IMR-90 (cell line): ENCODE results near the gene DENND6B. TPM values are rescaled to one million over a fixed set of nuclear protein-coding genes. Genes with fewer than 3 reads are reported as not detected.

ENCODE experiments used
- ATAC-seq: fragments of 200-7000 bp; cut with Tn5 transposase; 2 replicates; pipeline ENCODE4 v1.9.1; 2020; ENCODE audit warnings: low read depth, mild to moderate bottlenecking, moderate library complexity
- BruUV-seq: library from RNA; stranded (reverse); fragments of 400-500 nt; replicated peaks from 2 replicates; lab custom pipeline; 2021; lab: Mats Ljungman, UMichigan
- CTCF ChIA-PET: fragments of 300-600 bp; formaldehyde crosslinking; extraction: SDS; loops from one replicate; lab custom pipeline; 2021; ENCODE audit warnings: antibody characterized with exemption; lab: Yijun Ruan, JAX
- POLR2A ChIA-PET: fragments of 300-600 bp; sonication (Branson Sonifier 250); formaldehyde crosslinking; loops from one replicate; lab custom pipeline; 2022; ENCODE audit warnings: antibody characterized with exemption; ENCODE audit not compliant: unreplicated experiment; lab: Charles Lee
- DNase-seq: peaks from one replicate; pipeline ENCODE4 v3.0.0; 2013
- H2AFZ ChIP-seq: replicated peaks from 2 replicates; pipeline ENCODE3; 2013; ENCODE audit warnings: low read length, mild to moderate bottlenecking; ENCODE audit not compliant: poor library complexity
- H2AK5ac ChIP-seq: 2 replicates; pipeline ENCODE4 v1.6.1; 2013; ENCODE audit warnings: low read depth, low read length, inconsistent platforms
- H2AK9ac ChIP-seq: replicated peaks from 2 replicates; pipeline ENCODE3; 2013; ENCODE audit warnings: mild to moderate bottlenecking, low read depth, low read length, moderate library complexity; ENCODE audit not compliant: poor library complexity
- H2BK120ac ChIP-seq: 2 replicates; pipeline ENCODE4 v1.6.1; 2013; ENCODE audit warnings: low read depth, low read length, inconsistent platforms
- H2BK15ac ChIP-seq: 3 replicates; pipeline ENCODE4 v1.6.1; 2013; ENCODE audit warnings: low read depth, low read length, inconsistent platforms
- H2BK20ac ChIP-seq: 2 replicates; pipeline ENCODE4 v1.6.1; 2013; ENCODE audit warnings: low read depth, mild to moderate bottlenecking, inconsistent platforms, low read length, moderate library complexity
- H2BK5ac ChIP-seq: 2 replicates; pipeline ENCODE4 v1.6.1; 2013; ENCODE audit warnings: mild to moderate bottlenecking, low read depth, low read length, inconsistent platforms; ENCODE audit not compliant: poor library complexity, severe bottlenecking
- H3K14ac ChIP-seq: replicated peaks from 2 replicates; pipeline ENCODE4 v1.6.1; 2013; ENCODE audit warnings: low read depth, low read length, inconsistent platforms
- H3K18ac ChIP-seq: 2 replicates; pipeline ENCODE4 v1.6.1; 2013; ENCODE audit warnings: low read depth, low read length, control low read depth
- H3K23ac ChIP-seq: 2 replicates; pipeline ENCODE4 v1.6.1; 2013; ENCODE audit warnings: low read depth, low read length, inconsistent platforms
- H3K27ac ChIP-seq: 2 replicates; pipeline ENCODE4 v1.5.1; 2013; ENCODE audit warnings: mild to moderate bottlenecking, control low read depth, low read length; ENCODE audit not compliant: insufficient read depth
- H3K27me3 ChIP-seq: 2 replicates; pipeline ENCODE4 v1.6.1; 2013; ENCODE audit warnings: low read length; ENCODE audit not compliant: control insufficient read depth, insufficient read depth
- H3K36me3 ChIP-seq: 2 replicates; pipeline ENCODE4 v1.6.1; 2013; ENCODE audit warnings: low read length, mixed read lengths; ENCODE audit not compliant: control insufficient read depth, insufficient read depth
- H3K4ac ChIP-seq: 2 replicates; pipeline ENCODE4 v1.6.1; 2013; ENCODE audit warnings: low read depth, low read length, inconsistent platforms
- H3K4me1 ChIP-seq: 2 replicates; pipeline ENCODE4 v1.6.1; 2013; ENCODE audit warnings: low read length, mixed read lengths; ENCODE audit not compliant: control insufficient read depth, insufficient read depth
- H3K4me2 ChIP-seq: 2 replicates; pipeline ENCODE4 v1.6.1; 2013; ENCODE audit warnings: low read depth, mild to moderate bottlenecking, control low read depth, low read length, moderate library complexity
- H3K4me3 ChIP-seq: 2 replicates; pipeline ENCODE4 v1.5.1; 2013; ENCODE audit warnings: low read depth, mild to moderate bottlenecking, control low read depth, low read length, moderate library complexity; ENCODE audit not compliant: insufficient read depth
- H3K56ac ChIP-seq: 2 replicates; pipeline ENCODE4 v1.6.1; 2013; ENCODE audit warnings: low read length, inconsistent platforms; ENCODE audit not compliant: insufficient read depth; ENCODE audit errors: extremely low read depth
- H3K79me1 ChIP-seq, 2 experiments: 2 replicates each; pipeline ENCODE4 v1.6.1; 2013; ENCODE audit warnings: low read length in 2 of 2, inconsistent platforms in 1 of 2, low read depth in 1 of 2
- H3K9ac ChIP-seq: 2 replicates; pipeline ENCODE4 v1.6.1; 2013; ENCODE audit warnings: low read depth, low read length, control low read depth
- H3K9me1 ChIP-seq: 2 replicates; pipeline ENCODE4 v1.6.1; 2013; ENCODE audit warnings: low read length, inconsistent platforms; ENCODE audit not compliant: insufficient read depth
- H3K9me3 ChIP-seq: 2 replicates; pipeline ENCODE4 v1.6.1; 2013; ENCODE audit warnings: low read length; ENCODE audit not compliant: control insufficient read depth, insufficient read depth
- H4K20me1 ChIP-seq: 2 replicates; pipeline ENCODE4 v1.6.1; 2013; ENCODE audit warnings: low read length, inconsistent platforms; ENCODE audit not compliant: insufficient read depth
- H4K5ac ChIP-seq: 2 replicates; pipeline ENCODE4 v1.6.1; 2013; ENCODE audit warnings: mild to moderate bottlenecking, low read depth, low read length, control low read depth
- H4K8ac ChIP-seq, 2 experiments: 2 replicates each; pipeline ENCODE4 v1.6.1; 2013; ENCODE audit warnings: low read depth in 2 of 2, low read length in 2 of 2, control low read depth in 1 of 2, inconsistent platforms in 1 of 2
- H4K91ac ChIP-seq: 2 replicates; pipeline ENCODE4 v1.6.1; 2013; ENCODE audit warnings: low read depth, low read length, inconsistent platforms; ENCODE audit not compliant: insufficient read depth
- BHLHE40 ChIP-seq: fragments of 150-350 bp; IDR thresholded peaks from 2 replicates; pipeline ENCODE4 v1.6.1; 2016; ENCODE audit warnings: mild to moderate bottlenecking, low read depth, low read length
- MAFK ChIP-seq: IDR thresholded peaks from 2 replicates; pipeline ENCODE4 v1.6.1; 2012; ENCODE audit warnings: low read depth, low read length, improper control_type of control experiment
- MXI1 ChIP-seq: IDR thresholded peaks from 2 replicates; pipeline ENCODE4 v1.6.1; 2012; ENCODE audit warnings: low read depth, mild to moderate bottlenecking, low read length, moderate library complexity, borderline replicate concordance
- WGBS, 2 experiments: methylation state at CpG; one replicate each; pipeline versions ENCODE4 v1.1.5 to v1.1.7; 2013; ENCODE audit warnings: missing lambda C conversion rate in 2 of 2; ENCODE audit not compliant: insufficient read length in 1 of 2; ENCODE audit errors: extremely low coverage in 2 of 2; 5-methylcytosine and 5-hydroxymethylcytosine counted together
- dilution Hi-C: fragments of 300-500 bp; cut with HindIII; formaldehyde crosslinking; loops from one replicate; pipeline ENCODE4 v1.14.3; 2018; ENCODE audit warnings: low sequenced_read_pairs; ENCODE audit not compliant: unreplicated experiment
- in situ Hi-C: fragments of 300-500 bp; cut with MboI; formaldehyde crosslinking; loops from 3 replicates; pipeline ENCODE4 v1.14.3; 2019; ENCODE audit warnings: low sequenced_read_pairs, inconsistent platforms, mixed read lengths
- intact Hi-C: fragments of 100-400 bp; cut with micrococcal nuclease; formaldehyde crosslinking; loops from 2 replicates; pipeline ENCODE4 v1.10.0; 2022
- polyA plus RNA-seq, 3 experiments: library from polyadenylated mRNA; depleted of rRNA; stranded (reverse); fragments of >200 nt; gene quantifications; 2 replicates each; pipeline ENCODE4 v1.2.3, GENCODE V29; 2012; ENCODE audit warnings: low replicate concordance in 1 of 3
- total RNA-seq: library from RNA; depleted of rRNA; stranded (reverse); fragments of >200 nt; gene quantifications from 2 replicates; pipeline ENCODE4 v1.2.3, GENCODE V29; 2012

The DENND6B gene
- total and polyA plus RNA-seq, 2 of the 4 experiments (the other 2 are of a cell fraction), result 0.36 to 4.9 TPM

DNA sequence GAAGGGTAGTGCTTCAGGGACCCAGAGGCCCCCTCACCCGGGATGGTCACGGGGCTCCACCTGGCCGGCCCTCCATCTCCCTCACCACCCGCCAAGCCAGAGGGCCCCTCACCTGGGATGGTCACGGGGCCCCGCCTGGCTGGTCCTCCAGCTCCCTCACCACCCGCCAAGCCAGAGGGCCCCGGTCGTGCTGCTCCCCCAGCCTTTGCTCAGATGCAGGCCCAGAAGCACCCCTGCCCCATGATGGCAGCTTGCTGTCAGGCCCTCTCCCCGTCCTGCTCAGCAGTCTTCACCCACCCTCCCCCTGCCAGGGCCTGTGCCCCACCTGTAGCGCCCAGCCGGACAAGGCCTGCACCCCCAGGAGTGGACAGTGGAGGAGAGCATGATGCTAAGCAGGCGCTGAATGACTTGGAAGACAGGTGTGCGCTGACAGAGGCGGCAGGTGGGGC, 7.3 kb downstream of the DENND6B start:
- BruUV-seq, result no TSS peak
- CTCF ChIA-PET, result no interaction called here

More for the DNA sequence above, 7.3 kb downstream of the DENND6B start:
- TF ChIP-seq MXI1 (no peak), BHLHE40 (no peak), MAFK (no peak)
- H3K79me1 ChIP-seq, result no peaks in the 10 kb centered on the region
- no CpG with 5 or more reads among the region's 15 CpGs for whole genome bisulfite sequencing, 2 experiments
- no peaks in the 10 kb centered on the region for H3K36me3 ChIP-seq
- no peaks in the 10 kb centered on the region for H3K4me1 ChIP-seq
- POLR2A ChIA-PET, result no interaction called here
- no peak overlapping the region for H2BK15ac ChIP-seq
- no peak overlapping the region for H3K27ac ChIP-seq
- no peak overlapping the region for H2AFZ ChIP-seq
- no peak overlapping the region for H2BK20ac ChIP-seq
- H4K20me1 ChIP-seq, result no peaks in the 10 kb centered on the region
- DNase-seq (no peak), ATAC-seq (no peak)
- H2BK5ac ChIP-seq, result no peak overlapping the region
- no peaks in the 10 kb centered on the region for H3K9me3 ChIP-seq
- no peak overlapping the region for H4K5ac ChIP-seq
- no peak overlapping the region for H3K14ac ChIP-seq
- H2BK120ac ChIP-seq, result no peak overlapping the region
- no peak overlapping the region for H3K9ac ChIP-seq
- no peak overlapping the region for H3K4ac ChIP-seq
- no peaks in the 10 kb centered on the region for H3K9me1 ChIP-seq
- H3K4me3 ChIP-seq, result no peak overlapping the region
- in situ Hi-C loops (no loop called here), intact Hi-C loops (no loop called here), dilution Hi-C loops (no loop called here)
- no peak overlapping the region for H2AK5ac ChIP-seq
- H2AK9ac ChIP-seq, result no peak overlapping the region
- no peak overlapping the region for H4K8ac ChIP-seq
- peaks cover 3% of the 10 kb centered on the region; the same call in 1 of the 2 replicates for H3K27me3 ChIP-seq
- H3K23ac ChIP-seq, result no peak overlapping the region
- no peak overlapping the region for H3K18ac ChIP-seq
- no peak overlapping the region for H4K91ac ChIP-seq
- no peak overlapping the region for H3K4me2 ChIP-seq
- H3K56ac ChIP-seq, result no peak overlapping the region
